ENCODE data around the gene ENDOV.

DNA sequence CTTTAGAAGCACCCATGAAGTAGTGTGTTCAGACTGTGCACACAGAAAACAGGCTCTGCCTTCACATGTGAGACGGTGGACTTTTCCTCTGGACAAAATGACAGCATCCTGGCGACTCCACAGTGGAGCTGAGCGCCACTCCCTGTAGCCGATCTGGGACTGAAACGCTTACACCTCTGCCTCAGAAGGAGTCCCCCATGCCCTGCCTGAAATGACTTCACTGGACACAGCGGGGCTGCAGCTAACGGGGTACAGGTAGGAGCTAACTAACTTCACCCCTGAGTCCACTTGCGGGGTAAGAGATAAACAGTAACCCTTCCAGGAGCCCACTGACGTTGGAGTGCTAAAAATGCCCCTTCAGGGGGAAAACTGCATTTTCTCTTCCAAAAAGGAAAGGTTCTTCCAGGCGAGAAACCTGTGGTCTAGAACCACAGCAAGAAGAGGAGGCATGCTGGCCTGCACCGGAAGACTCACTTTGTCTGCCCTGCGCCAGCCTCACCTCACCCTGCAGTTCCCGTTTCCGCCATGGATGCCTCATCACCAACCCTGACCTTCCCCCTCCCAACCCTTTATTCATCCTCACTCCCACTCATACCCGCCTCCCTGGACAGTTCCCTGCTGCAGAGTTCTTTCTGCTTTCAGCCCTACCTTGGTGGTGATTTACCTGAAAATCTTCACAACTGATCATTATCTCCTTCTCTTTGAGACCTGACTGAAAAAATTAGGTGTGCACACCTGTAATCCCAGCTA lies 19.4 kb upstream of the ENDOV start:
- TF ChIP-seq POLR2AphosphoS5 (IDR thresholded peaks at IDR 0.05; ENCODE audit: insufficient read depth in 1 of 2, low read depth in 1 of 2) (no peak), CTCF (IDR thresholded peaks at IDR 0.05) (no peak)
